ENCODE results near the gene PCDHB8. TPM values are rescaled to one million over a fixed set of nuclear protein-coding genes. Genes with fewer than 3 reads are reported as not detected.
A peak's percentile ranks its signal among the peaks of the same experiment; 100 is the strongest.
"Not testable (repeated sequence)": the region's sequence is repeated elsewhere in the genome, so short reads cannot be mapped to it uniquely, and the experiment has no call there.

The PCDHB8 gene
- total and polyA plus RNA-seq, 2 donors from 2014 or later, result 0.56 to 3.7 TPM

- peak; percentile 40 for TF ChIP-seq CTCF (IDR thresholded peaks at IDR 0.05; ENCODE audit: borderline replicate concordance, extremely low read depth, insufficient read depth)
- Histone ChIP-seq H3K9me3 (ENCODE audit: control insufficient read depth in 2 of 3, insufficient read depth in 1 of 3, low read length in 3 of 3) (peaks cover 0 to 22% (median 22%) of the 10 kb centered on the region in 3 donors), H3K9ac (ENCODE audit: low read length in 3 of 3) (no peak within 1 kb of the TSS), H3K27ac (ENCODE audit: low read depth in 2 of 2, low read length in 2 of 2) (no peak within 1 kb of the TSS), H3K4me1 (ENCODE audit: control insufficient read depth in 2 of 3, insufficient read depth in 2 of 3, low read depth in 1 of 3, low read length in 3 of 3) (no peaks in the 10 kb centered on the region), H3K4me3 (ENCODE audit: low read length in 3 of 3) (peak within 1 kb of the TSS; percentile 36 to 50 (median 37)), H3K27me3 (ENCODE audit: control insufficient read depth, insufficient read depth, low read length) (no peaks in the 10 kb centered on the region), H3K36me3 (ENCODE audit: control insufficient read depth in 2 of 3, insufficient read depth in 3 of 3, low read length in 3 of 3) (no peaks in the 10 kb centered on the region)
- intact Hi-C loops (cut with DNase I), result no loop called here
- FAIRE-seq (no peak), DNase-seq (peak; percentile 44 to 67 (median 50))
These were observed 4.7 kb downstream of the PCDHB8 start, which contains the start of gene PCDHB16 for GRCh38 chr5:141182248-141182647. Gene PCDHB16 (plus strand): TSS chr5:141182387. CDS start chr5:141182560, 173 bp downstream.

- intact Hi-C loops (cut with DNase I); H3K36me3 ChIP-seq (ENCODE audit: control insufficient read depth in 2 of 3, insufficient read depth in 3 of 3, low read length in 3 of 3); H3K4me3 ChIP-seq (ENCODE audit: low read length in 3 of 3); H3K27ac ChIP-seq (ENCODE audit: low read depth in 2 of 2, low read length in 2 of 2); H3K9ac ChIP-seq (ENCODE audit: low read length in 3 of 3); H3K27me3 ChIP-seq (ENCODE audit: control insufficient read depth, insufficient read depth, low read length); H3K4me1 ChIP-seq (ENCODE audit: control insufficient read depth in 2 of 3, insufficient read depth in 2 of 3, low read depth in 1 of 3, low read length in 3 of 3); FAIRE-seq: not testable (repeated sequence)
- peaks cover 0 to 16% (median 15%) of the 10 kb centered on the region in 3 donors for H3K9me3 ChIP-seq (ENCODE audit: control insufficient read depth in 2 of 3, insufficient read depth in 1 of 3, low read length in 3 of 3)
- peak in 1 of 5 donors; percentile 32 for DNase-seq
These were observed 6.7 kb downstream of the PCDHB8 start for GRCh38 chr5:141184117-141184855.

DNA sequence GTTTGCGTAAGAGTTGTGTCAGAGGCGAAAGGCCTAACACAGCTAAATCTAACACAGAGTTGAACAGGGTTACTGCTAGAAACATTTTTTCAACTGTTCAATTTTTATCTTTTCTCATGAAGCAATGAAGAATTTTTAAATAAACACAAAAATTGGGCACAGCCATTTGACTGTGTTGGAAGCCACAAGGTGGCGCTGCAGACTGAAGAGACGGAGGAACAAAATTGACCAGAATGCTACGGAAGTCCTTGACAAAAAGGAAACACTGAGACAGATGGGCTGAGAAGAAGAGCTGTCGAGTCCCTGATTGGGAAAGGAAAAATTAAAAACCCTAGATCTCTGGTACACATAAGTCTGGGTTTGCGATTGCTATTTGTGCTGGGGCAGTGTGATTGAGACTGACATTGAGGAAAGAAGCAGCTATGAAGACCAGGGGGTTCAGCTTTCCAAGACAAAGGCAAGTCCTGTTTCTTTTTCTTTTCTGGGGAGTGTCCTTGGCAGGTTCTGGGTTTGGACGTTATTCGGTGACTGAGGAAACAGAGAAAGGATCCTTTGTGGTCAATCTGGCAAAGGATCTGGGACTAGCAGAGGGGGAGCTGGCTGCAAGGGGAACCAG is 9.4 kb downstream of the PCDHB8 start, which contains the start of gene PCDHB9:
TSS of gene PCDHB9 (plus strand) at position 265 of the 616 bp plus-strand sequence. CDS start at position 423, 158 bp downstream.
- H3K4me3 ChIP-seq (ENCODE audit: low read length in 3 of 3), result peak within 1 kb of the TSS; percentile 16 to 50 (median 28)
- TF ChIP-seq CTCF (IDR thresholded peaks at IDR 0.05; ENCODE audit: borderline replicate concordance, extremely low read depth, insufficient read depth), result peak; percentile 34
- peak in 2 of 5 donors; percentile 17 to 28 for DNase-seq
- no peak within 1 kb of the TSS for H3K27ac ChIP-seq (ENCODE audit: low read depth in 2 of 2, low read length in 2 of 2)
- peaks cover 0 to 24% (median 16%) of the 10 kb centered on the region in 3 donors for H3K9me3 ChIP-seq (ENCODE audit: control insufficient read depth in 2 of 3, insufficient read depth in 1 of 3, low read length in 3 of 3)
- H3K27me3 ChIP-seq (ENCODE audit: control insufficient read depth, insufficient read depth, low read length), result no peaks in the 10 kb centered on the region
- no peaks in the 10 kb centered on the region for H3K36me3 ChIP-seq (ENCODE audit: control insufficient read depth in 2 of 3, insufficient read depth in 3 of 3, low read length in 3 of 3)
- FAIRE-seq, result no peak
- intact Hi-C loops (cut with DNase I), result no loop called here
- no peak within 1 kb of the TSS for H3K9ac ChIP-seq (ENCODE audit: low read length in 3 of 3)
- no peaks in the 10 kb centered on the region for H3K4me1 ChIP-seq (ENCODE audit: control insufficient read depth in 2 of 3, insufficient read depth in 2 of 3, low read depth in 1 of 3, low read length in 3 of 3)

DNA sequence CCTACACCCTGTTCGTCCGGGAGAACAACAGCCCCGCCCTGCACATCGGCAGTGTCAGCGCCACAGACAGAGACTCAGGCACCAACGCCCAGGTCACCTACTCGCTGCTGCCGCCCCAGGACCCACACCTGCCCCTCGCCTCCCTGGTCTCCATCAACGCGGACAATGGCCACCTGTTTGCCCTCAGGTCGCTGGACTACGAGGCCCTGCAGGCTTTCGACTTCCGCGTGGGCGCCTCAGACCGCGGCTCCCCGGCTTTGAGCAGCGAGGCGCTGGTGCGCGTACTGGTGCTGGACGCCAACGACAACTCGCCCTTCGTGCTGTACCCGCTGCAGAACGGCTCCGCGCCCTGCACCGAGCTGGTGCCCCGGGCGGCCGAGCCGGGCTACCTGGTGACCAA is 11.1 kb downstream of the PCDHB8 start:
- FAIRE-seq; H3K4me3 ChIP-seq (ENCODE audit: low read length in 3 of 3); H3K36me3 ChIP-seq (ENCODE audit: control insufficient read depth in 2 of 3, insufficient read depth in 3 of 3, low read length in 3 of 3); H3K27me3 ChIP-seq (ENCODE audit: control insufficient read depth, insufficient read depth, low read length); H3K4me1 ChIP-seq (ENCODE audit: control insufficient read depth in 2 of 3, insufficient read depth in 2 of 3, low read depth in 1 of 3, low read length in 3 of 3); intact Hi-C loops (cut with DNase I); H3K27ac ChIP-seq (ENCODE audit: low read depth in 2 of 2, low read length in 2 of 2); H3K9ac ChIP-seq (ENCODE audit: low read length in 3 of 3): not testable (repeated sequence)
- peak in 1 of 5 donors; percentile 44 for DNase-seq
- H3K9me3 ChIP-seq (ENCODE audit: control insufficient read depth in 2 of 3, insufficient read depth in 1 of 3, low read length in 3 of 3), result peaks cover 0 to 18% (median 6%) of the 10 kb centered on the region in 3 donors

- FAIRE-seq; H3K27me3 ChIP-seq (ENCODE audit: control insufficient read depth, insufficient read depth, low read length); H3K36me3 ChIP-seq (ENCODE audit: control insufficient read depth in 2 of 3, insufficient read depth in 3 of 3, low read length in 3 of 3); intact Hi-C loops (cut with DNase I); DNase-seq; H3K4me3 ChIP-seq (ENCODE audit: low read length in 3 of 3); H3K27ac ChIP-seq (ENCODE audit: low read depth in 2 of 2, low read length in 2 of 2); H3K4me1 ChIP-seq (ENCODE audit: control insufficient read depth in 2 of 3, insufficient read depth in 2 of 3, low read depth in 1 of 3, low read length in 3 of 3); H3K9ac ChIP-seq (ENCODE audit: low read length in 3 of 3): not testable (repeated sequence)
- H3K9me3 ChIP-seq (ENCODE audit: control insufficient read depth in 2 of 3, insufficient read depth in 1 of 3, low read length in 3 of 3), result peaks cover 0 to 18% (median 6%) of the 10 kb centered on the region in 3 donors
These were observed 11.5 kb downstream of the PCDHB8 start for GRCh38 chr5:141189131-141189530.

All from kidney (tissue), 14 donors.